ENCODE results near the gene SLC25A21.

DNA sequence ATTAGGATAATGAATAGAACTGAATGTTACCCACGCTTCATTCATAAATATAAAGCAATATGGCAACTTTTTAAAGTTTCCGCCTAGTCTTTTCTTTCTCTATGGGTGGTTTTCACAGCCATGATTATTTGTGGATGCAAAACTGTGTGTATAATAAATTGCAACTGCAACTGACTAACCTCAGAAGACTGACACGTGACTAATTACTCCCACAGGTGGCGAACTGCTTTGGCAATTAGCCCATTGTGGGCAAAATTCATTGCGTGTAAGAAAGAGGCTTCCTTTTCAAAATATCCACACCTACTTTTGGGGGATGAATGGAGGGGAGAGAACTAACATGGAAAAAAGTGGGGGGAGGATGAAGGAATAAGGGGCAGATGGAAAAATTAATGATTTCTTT is 79.0 kb downstream of the SLC25A21 start:
- TF ChIP-seq POLR2A (IDR thresholded peaks at IDR 0.05; ENCODE audit: low read depth, low read length) (no peak), POLR2AphosphoS5 (IDR thresholded peaks at IDR 0.05; ENCODE audit: low read depth, low read length) (no peak), TAF1 (IDR thresholded peaks at IDR 0.05; ENCODE audit: borderline replicate concordance, low read depth, low read length) (no peak)
